Loucy (cell line): ENCODE results near the gene ZNF750.

Experiments
- EZH2phosphoT487 ChIP-seq: fragments of 200-600 bp; IDR thresholded peaks from 2 replicates; pipeline ENCODE4 v1.6.1; 2018; ENCODE audit warnings: antibody characterized with exemption, mild to moderate bottlenecking, moderate library complexity, borderline replicate concordance
- TF ChIP-seq, protein P1 (sequence below): fragments of 200-600 bp; sonication (generic); conservative IDR thresholded peaks from 2 replicates; pipeline ENCODE4 v1.5.1; 2014; ENCODE audit warnings: mild to moderate bottlenecking, antibody characterized with exemption, low read length

GRCh38 chr17:82876149-82876548, 36.3 kb upstream of the ZNF750 start:
- TF ChIP-seq, protein P1, sequence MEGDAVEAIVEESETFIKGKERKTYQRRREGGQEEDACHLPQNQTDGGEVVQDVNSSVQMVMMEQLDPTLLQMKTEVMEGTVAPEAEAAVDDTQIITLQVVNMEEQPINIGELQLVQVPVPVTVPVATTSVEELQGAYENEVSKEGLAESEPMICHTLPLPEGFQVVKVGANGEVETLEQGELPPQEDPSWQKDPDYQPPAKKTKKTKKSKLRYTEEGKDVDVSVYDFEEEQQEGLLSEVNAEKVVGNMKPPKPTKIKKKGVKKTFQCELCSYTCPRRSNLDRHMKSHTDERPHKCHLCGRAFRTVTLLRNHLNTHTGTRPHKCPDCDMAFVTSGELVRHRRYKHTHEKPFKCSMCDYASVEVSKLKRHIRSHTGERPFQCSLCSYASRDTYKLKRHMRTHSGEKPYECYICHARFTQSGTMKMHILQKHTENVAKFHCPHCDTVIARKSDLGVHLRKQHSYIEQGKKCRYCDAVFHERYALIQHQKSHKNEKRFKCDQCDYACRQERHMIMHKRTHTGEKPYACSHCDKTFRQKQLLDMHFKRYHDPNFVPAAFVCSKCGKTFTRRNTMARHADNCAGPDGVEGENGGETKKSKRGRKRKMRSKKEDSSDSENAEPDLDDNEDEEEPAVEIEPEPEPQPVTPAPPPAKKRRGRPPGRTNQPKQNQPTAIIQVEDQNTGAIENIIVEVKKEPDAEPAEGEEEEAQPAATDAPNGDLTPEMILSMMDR: no peak
- no peak for TF ChIP-seq EZH2phosphoT487
